ENCODE results near the gene CRACR2A. TPM values are rescaled to one million over a fixed set of nuclear protein-coding genes. Genes with fewer than 3 reads are reported as not detected.

Gene CRACR2A
- total RNA-seq, 1 donor from 2014 or later, result 2.7 TPM

- TF ChIP-seq CTCF (conservative IDR thresholded peaks at IDR 0.05), result no peak
- Mint-ChIP-seq H3K4me3 (no peak overlapping the region), H3K4me1 (peaks cover 30% of the 10 kb centered on the region), H3K9me3 (peaks cover 2% of the 10 kb centered on the region), H3K27ac (ENCODE audit: unreplicated experiment) (no peak overlapping the region), H3K27me3 (ENCODE audit: low read depth) (no peaks in the 10 kb centered on the region), H3K36me3 (ENCODE audit: low read depth) (peaks cover 7% of the 10 kb centered on the region)
- DNase-seq (ENCODE audit: low read depth, low spot score), result no peak
Observed at GRCh38 chr12:3792623-3793288, 39.8 kb upstream of the CRACR2A start.

GRCh38 chr12:3791256-3791874, 38.5 kb upstream of the CRACR2A start:
- Mint-ChIP-seq H3K4me1 (peaks cover 30% of the 10 kb centered on the region), H3K4me3 (no peak overlapping the region), H3K9me3 (peaks cover 9% of the 10 kb centered on the region), H3K27ac (ENCODE audit: unreplicated experiment) (no peak overlapping the region), H3K27me3 (ENCODE audit: low read depth) (no peaks in the 10 kb centered on the region), H3K36me3 (ENCODE audit: low read depth) (peaks cover 4% of the 10 kb centered on the region)
- no peak for DNase-seq (ENCODE audit: low read depth, low spot score)
- TF ChIP-seq CTCF (conservative IDR thresholded peaks at IDR 0.05), result no peak

- TF ChIP-seq CTCF (conservative IDR thresholded peaks at IDR 0.05), result no peak
- Mint-ChIP-seq H3K9me3 (peaks cover 15% of the 10 kb centered on the region), H3K4me3 (peak overlapping the region; percentile 6), H3K27me3 (ENCODE audit: low read depth) (no peaks in the 10 kb centered on the region), H3K27ac (ENCODE audit: unreplicated experiment) (no peak overlapping the region), H3K36me3 (ENCODE audit: low read depth) (peaks cover 4% of the 10 kb centered on the region), H3K4me1 (peaks cover 30% of the 10 kb centered on the region)
- no peak for DNase-seq (ENCODE audit: low read depth, low spot score)
Observed at GRCh38 chr12:3790642-3791041, 37.7 kb upstream of the CRACR2A start.

GRCh38 chr12:3789838-3790237, 36.9 kb upstream of the CRACR2A start:
- H3K4me3 Mint-ChIP-seq, result no peak overlapping the region
- no peak overlapping the region for H3K27ac Mint-ChIP-seq (ENCODE audit: unreplicated experiment)
- H3K36me3 Mint-ChIP-seq (ENCODE audit: low read depth), result peaks cover 4% of the 10 kb centered on the region
- no peaks in the 10 kb centered on the region for H3K27me3 Mint-ChIP-seq (ENCODE audit: low read depth)
- H3K4me1 Mint-ChIP-seq, result peaks cover 30% of the 10 kb centered on the region
- peaks cover 15% of the 10 kb centered on the region for H3K9me3 Mint-ChIP-seq
- DNase-seq (ENCODE audit: low read depth, low spot score), result no peak
- TF ChIP-seq CTCF (conservative IDR thresholded peaks at IDR 0.05), result no peak

GRCh38 chr12:3777206-3777809, 24.4 kb upstream of the CRACR2A start:
- Mint-ChIP-seq H3K27ac (ENCODE audit: unreplicated experiment) (no peak overlapping the region), H3K9me3 (no peaks in the 10 kb centered on the region), H3K27me3 (ENCODE audit: low read depth) (peaks cover 10% of the 10 kb centered on the region), H3K36me3 (ENCODE audit: low read depth) (no peaks in the 10 kb centered on the region), H3K4me1 (no peaks in the 10 kb centered on the region), H3K4me3 (no peak overlapping the region)
- DNase-seq (ENCODE audit: low read depth, low spot score), result no peak
- TF ChIP-seq CTCF (conservative IDR thresholded peaks at IDR 0.05), result peak; percentile 92

Data from neural crest cell (in vitro differentiated cells).